A549 (cell line): ENCODE data around the gene CAMK2N2.

Experiments used
- CHD4 ChIP-seq: fragments of 200-600 bp; sonication (generic); IDR thresholded peaks from 2 replicates; pipeline ENCODE4 v1.6.1; 2016; ENCODE audit warnings: antibody characterized with exemption, mild to moderate bottlenecking, borderline replicate concordance
- NR3C1 ChIP-seq: fragments of >200 bp; sonication (Bioruptor Twin); formaldehyde crosslinking; IDR thresholded peaks from 3 replicates; pipeline ENCODE4 v1.6.1; 2017
- PHF8 ChIP-seq: fragments of 200-600 bp; sonication (generic); IDR thresholded peaks from 2 replicates; pipeline ENCODE4 v1.6.1; 2016; ENCODE audit warnings: low read depth, mild to moderate bottlenecking, antibody characterized with exemption, moderate library complexity, borderline replicate concordance
- POLR2A ChIP-seq: IDR thresholded peaks from 2 replicates; pipeline ENCODE4 v1.6.1; 2012; ENCODE audit warnings: mild to moderate bottlenecking, low read length
- POLR2AphosphoS2 ChIP-seq: conservative IDR thresholded peaks from 2 replicates; pipeline ENCODE4 v1.6.1; 2012; ENCODE audit warnings: low read length, improper control_type of control experiment, inconsistent platforms
- RFX5 ChIP-seq: fragments of 450-650 bp; IDR thresholded peaks from 2 replicates; pipeline ENCODE4 v1.7.1; 2014; ENCODE audit warnings: antibody characterized with exemption, mild to moderate bottlenecking, moderate library complexity
- SREBF2 ChIP-seq: fragments of 450-650 bp; IDR thresholded peaks from 2 replicates; pipeline ENCODE4 v1.6.1; 2014; ENCODE audit warnings: mild to moderate bottlenecking, moderate library complexity
- ZFP36 ChIP-seq: fragments of 450-650 bp; IDR thresholded peaks from 2 replicates; pipeline ENCODE4 v1.6.1; 2014; ENCODE audit warnings: borderline replicate concordance; ENCODE audit not compliant: partially characterized antibody
- ZNF302 ChIP-seq: fragments of 250-450 bp; sonication (Bioruptor Pico); IDR thresholded peaks from 2 replicates; pipeline ENCODE4 v1.9.0; 2021; ENCODE audit warnings: inconsistent platforms, mild to moderate bottlenecking, moderate library complexity
- ZSCAN20 ChIP-seq: fragments of 250-450 bp; sonication (Bioruptor Pico); IDR thresholded peaks from 2 replicates; pipeline ENCODE4 v1.8.0; 2022; ENCODE audit warnings: mild to moderate bottlenecking, moderate library complexity
- TF ChIP-seq, protein P1 (sequence below): fragments of 200-600 bp; sonication (generic); IDR thresholded peaks from 2 replicates; pipeline ENCODE4 v1.6.1; 2016; ENCODE audit warnings: antibody characterized with exemption, mild to moderate bottlenecking, moderate library complexity
- TF ChIP-seq, protein P2 (sequence below): fragments of >200 bp; sonication (Bioruptor Twin); formaldehyde crosslinking; IDR thresholded peaks from 3 replicates; pipeline ENCODE4 v1.5.1; 2016
- TF ChIP-seq, protein P3 (sequence below): fragments of 250-450 bp; sonication (Bioruptor Pico); IDR thresholded peaks from 2 replicates; pipeline ENCODE4 v1.5.0; 2020; ENCODE audit warnings: low read depth, mild to moderate bottlenecking, moderate library complexity
- TF ChIP-seq, protein P4 (sequence below): IDR thresholded peaks from 2 replicates; pipeline ENCODE4 v1.6.1; 2012

DNA sequence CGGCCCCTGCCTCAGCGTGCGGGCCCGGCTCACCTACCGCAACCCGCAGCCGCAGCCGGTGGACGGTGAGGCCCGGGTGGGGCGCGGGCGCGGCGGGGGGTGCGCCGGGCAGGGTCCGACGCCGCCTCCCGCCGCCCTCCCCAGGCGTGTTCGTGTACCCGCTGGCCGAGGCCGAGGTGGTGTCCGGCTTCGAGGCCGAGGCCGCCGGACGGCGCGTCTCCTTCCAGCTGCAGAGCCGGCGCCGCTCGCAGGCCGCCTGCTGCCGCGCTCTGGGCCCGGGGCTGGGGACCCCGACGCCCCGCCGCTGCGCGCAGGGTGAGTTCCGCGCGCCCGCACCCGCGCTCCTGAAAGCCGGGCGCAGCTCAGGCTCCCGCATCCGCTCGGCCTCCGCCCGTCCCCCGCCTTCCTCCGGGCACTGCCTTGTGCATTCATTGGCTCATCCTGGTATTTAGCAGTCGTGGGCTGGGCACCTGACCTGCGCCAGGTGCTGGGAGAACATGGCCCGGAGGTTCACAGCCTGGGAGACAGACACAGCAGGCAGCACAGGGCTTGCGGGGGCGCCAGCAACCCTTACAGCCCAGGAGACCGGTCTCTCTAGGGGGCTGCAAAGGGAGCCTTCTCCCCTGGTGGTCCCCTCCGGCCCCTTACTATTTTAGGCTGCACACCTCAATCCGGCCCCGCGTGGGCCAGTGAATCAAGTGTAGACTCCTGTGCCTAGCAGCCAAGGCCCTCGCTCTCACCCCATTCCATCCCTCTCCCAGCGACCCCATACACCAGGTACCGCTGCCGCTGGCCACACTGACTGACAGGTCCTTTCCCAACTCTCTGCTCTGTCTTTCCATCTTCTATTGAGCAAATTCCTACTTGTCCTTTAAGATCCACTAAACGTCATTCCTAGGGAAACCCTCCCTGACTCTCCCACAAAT lies 30.5 kb downstream of the CAMK2N2 start:
- TF ChIP-seq POLR2A (no peak), RFX5 (no peak), NR3C1 (no peak), ZFP36 (no peak), CHD4 (no peak), POLR2AphosphoS2 (no peak), PHF8 (no peak), SREBF2 (no peak), ZSCAN20 (no peak), ZNF302 (no peak)
- TF ChIP-seq, protein P1, sequence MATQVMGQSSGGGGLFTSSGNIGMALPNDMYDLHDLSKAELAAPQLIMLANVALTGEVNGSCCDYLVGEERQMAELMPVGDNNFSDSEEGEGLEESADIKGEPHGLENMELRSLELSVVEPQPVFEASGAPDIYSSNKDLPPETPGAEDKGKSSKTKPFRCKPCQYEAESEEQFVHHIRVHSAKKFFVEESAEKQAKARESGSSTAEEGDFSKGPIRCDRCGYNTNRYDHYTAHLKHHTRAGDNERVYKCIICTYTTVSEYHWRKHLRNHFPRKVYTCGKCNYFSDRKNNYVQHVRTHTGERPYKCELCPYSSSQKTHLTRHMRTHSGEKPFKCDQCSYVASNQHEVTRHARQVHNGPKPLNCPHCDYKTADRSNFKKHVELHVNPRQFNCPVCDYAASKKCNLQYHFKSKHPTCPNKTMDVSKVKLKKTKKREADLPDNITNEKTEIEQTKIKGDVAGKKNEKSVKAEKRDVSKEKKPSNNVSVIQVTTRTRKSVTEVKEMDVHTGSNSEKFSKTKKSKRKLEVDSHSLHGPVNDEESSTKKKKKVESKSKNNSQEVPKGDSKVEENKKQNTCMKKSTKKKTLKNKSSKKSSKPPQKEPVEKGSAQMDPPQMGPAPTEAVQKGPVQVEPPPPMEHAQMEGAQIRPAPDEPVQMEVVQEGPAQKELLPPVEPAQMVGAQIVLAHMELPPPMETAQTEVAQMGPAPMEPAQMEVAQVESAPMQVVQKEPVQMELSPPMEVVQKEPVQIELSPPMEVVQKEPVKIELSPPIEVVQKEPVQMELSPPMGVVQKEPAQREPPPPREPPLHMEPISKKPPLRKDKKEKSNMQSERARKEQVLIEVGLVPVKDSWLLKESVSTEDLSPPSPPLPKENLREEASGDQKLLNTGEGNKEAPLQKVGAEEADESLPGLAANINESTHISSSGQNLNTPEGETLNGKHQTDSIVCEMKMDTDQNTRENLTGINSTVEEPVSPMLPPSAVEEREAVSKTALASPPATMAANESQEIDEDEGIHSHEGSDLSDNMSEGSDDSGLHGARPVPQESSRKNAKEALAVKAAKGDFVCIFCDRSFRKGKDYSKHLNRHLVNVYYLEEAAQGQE: no peak
- TF ChIP-seq, protein P2, sequence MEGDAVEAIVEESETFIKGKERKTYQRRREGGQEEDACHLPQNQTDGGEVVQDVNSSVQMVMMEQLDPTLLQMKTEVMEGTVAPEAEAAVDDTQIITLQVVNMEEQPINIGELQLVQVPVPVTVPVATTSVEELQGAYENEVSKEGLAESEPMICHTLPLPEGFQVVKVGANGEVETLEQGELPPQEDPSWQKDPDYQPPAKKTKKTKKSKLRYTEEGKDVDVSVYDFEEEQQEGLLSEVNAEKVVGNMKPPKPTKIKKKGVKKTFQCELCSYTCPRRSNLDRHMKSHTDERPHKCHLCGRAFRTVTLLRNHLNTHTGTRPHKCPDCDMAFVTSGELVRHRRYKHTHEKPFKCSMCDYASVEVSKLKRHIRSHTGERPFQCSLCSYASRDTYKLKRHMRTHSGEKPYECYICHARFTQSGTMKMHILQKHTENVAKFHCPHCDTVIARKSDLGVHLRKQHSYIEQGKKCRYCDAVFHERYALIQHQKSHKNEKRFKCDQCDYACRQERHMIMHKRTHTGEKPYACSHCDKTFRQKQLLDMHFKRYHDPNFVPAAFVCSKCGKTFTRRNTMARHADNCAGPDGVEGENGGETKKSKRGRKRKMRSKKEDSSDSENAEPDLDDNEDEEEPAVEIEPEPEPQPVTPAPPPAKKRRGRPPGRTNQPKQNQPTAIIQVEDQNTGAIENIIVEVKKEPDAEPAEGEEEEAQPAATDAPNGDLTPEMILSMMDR: no peak
- TF ChIP-seq, protein P3, sequence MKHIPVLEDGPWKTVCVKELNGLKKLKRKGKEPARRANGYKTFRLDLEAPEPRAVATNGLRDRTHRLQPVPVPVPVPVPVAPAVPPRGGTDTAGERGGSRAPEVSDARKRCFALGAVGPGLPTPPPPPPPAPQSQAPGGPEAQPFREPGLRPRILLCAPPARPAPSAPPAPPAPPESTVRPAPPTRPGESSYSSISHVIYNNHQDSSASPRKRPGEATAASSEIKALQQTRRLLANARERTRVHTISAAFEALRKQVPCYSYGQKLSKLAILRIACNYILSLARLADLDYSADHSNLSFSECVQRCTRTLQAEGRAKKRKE (CRISPR knock-in tag): no peak
- TF ChIP-seq, protein P4, sequence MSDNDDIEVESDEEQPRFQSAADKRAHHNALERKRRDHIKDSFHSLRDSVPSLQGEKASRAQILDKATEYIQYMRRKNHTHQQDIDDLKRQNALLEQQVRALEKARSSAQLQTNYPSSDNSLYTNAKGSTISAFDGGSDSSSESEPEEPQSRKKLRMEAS: no peak
